ENCODE measurements around the gene NR1I2.
A peak's percentile ranks its signal among the peaks of the same experiment; 100 is the strongest.

Gene NR1I2

GRCh38 chr3:119856695-119857094 lies 74.8 kb downstream of the NR1I2 start:
- H3K4me3 ChIP-seq (ENCODE audit: low read depth, low read length): no peak overlapping the region
- TF ChIP-seq CTCF (conservative IDR thresholded peaks at IDR 0.05; ENCODE audit: low read depth, low read length): no peak
- DNase-seq (ENCODE audit: low read depth): peak; percentile 9

DNA sequence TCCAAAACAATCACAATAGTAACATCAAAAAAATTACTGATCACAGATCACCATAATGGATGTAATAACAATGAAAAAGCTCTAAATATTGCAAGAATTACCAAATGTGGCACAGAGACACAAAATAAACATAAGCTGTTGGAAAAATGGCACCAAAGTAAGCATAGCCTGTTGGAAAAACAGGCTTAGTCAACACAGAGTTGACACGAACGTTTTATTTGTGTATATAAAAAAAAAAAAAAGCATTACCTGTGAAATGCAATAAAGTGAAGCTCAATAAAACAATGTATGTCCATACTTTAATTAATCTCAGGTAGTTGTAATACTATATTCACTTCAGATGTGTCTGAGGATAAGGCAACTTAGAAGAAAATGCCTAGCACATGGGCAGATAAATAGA lies 77.1 kb downstream of the NR1I2 start:
- no peak for DNase-seq (ENCODE audit: low read depth)
- H3K4me3 ChIP-seq (ENCODE audit: low read depth, low read length): no peak overlapping the region
- TF ChIP-seq CTCF (conservative IDR thresholded peaks at IDR 0.05; ENCODE audit: low read depth, low read length): no peak

- DNase-seq (ENCODE audit: low read depth): no peak
- TF ChIP-seq CTCF (conservative IDR thresholded peaks at IDR 0.05; ENCODE audit: low read depth, low read length): no peak
- no peak overlapping the region for H3K4me3 ChIP-seq (ENCODE audit: low read depth, low read length)
Observed at GRCh38 chr3:119859728-119860127, 77.8 kb downstream of the NR1I2 start.

DNA sequence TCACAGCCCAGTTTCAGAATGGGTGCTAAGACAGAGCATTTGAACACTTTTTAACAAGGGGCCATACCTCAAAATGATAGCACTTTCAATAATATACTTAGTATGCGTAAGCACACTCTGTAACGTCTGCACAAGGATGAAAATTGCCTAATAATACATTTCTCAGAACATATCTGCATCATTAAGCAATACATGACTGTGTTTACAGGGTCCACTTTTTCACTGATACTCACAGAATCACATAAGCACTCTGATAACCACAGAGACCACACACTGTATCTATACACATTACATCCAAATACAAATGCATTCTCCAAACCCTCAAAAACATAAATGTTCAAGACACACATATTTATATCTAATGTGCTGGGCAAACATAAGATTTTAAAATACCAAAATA lies 79.8 kb downstream of the NR1I2 start:
- TF ChIP-seq CTCF (conservative IDR thresholded peaks at IDR 0.05; ENCODE audit: low read depth, low read length): no peak
- DNase-seq (ENCODE audit: low read depth): peak; percentile 30
- no peak overlapping the region for H3K4me3 ChIP-seq (ENCODE audit: low read depth, low read length)

- H3K4me3 ChIP-seq (ENCODE audit: low read depth, low read length): no peak overlapping the region
- no peak for TF ChIP-seq CTCF (conservative IDR thresholded peaks at IDR 0.05; ENCODE audit: low read depth, low read length)
- no peak for DNase-seq (ENCODE audit: low read depth)
Observed at GRCh38 chr3:119862616-119863015, 80.7 kb downstream of the NR1I2 start.

- H3K4me3 ChIP-seq (ENCODE audit: low read depth, low read length): no peak overlapping the region
- TF ChIP-seq CTCF (conservative IDR thresholded peaks at IDR 0.05; ENCODE audit: low read depth, low read length): no peak
- DNase-seq (ENCODE audit: low read depth): no peak
Observed at GRCh38 chr3:119864476-119864875, 82.6 kb downstream of the NR1I2 start.

Measured in choroid plexus epithelial cell (primary cell).